HG02588 (cell line): ENCODE data around the gene STARD5.

Source experiments
- ATAC-seq: cut with Tn5 transposase; IDR thresholded peaks from one replicate; pipeline ENCODE4 v1.9.1; 2021; ENCODE audit warnings: mild to moderate bottlenecking, moderate library complexity; ENCODE audit not compliant: unreplicated experiment

STARD5 gene

GRCh38 chr15:81312790-81313543 is 11.0 kb downstream of the STARD5 start:
- no peak for ATAC-seq

GRCh38 chr15:81311752-81312464 is 12.0 kb downstream of the STARD5 start:
- ATAC-seq = no peak

DNA sequence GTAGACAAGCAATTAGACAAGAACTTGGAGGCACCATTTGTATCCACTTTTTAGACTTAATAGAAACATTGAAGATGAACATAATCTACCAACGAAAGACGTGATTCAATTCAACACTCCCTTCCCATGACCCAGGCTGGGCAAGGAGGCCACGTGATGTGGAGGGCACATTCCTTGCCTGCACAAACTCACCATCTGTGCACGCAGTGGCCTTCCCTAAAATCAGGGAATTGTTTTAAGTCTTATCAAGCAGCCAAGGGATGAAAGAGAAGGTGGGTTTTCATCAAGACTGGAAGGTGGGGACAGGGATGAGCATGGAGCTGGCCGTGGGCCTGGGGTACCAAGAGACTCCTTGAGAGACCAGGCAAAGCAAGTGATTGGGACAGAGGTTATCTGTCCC is 13.5 kb downstream of the STARD5 start:
- no peak for ATAC-seq

DNA sequence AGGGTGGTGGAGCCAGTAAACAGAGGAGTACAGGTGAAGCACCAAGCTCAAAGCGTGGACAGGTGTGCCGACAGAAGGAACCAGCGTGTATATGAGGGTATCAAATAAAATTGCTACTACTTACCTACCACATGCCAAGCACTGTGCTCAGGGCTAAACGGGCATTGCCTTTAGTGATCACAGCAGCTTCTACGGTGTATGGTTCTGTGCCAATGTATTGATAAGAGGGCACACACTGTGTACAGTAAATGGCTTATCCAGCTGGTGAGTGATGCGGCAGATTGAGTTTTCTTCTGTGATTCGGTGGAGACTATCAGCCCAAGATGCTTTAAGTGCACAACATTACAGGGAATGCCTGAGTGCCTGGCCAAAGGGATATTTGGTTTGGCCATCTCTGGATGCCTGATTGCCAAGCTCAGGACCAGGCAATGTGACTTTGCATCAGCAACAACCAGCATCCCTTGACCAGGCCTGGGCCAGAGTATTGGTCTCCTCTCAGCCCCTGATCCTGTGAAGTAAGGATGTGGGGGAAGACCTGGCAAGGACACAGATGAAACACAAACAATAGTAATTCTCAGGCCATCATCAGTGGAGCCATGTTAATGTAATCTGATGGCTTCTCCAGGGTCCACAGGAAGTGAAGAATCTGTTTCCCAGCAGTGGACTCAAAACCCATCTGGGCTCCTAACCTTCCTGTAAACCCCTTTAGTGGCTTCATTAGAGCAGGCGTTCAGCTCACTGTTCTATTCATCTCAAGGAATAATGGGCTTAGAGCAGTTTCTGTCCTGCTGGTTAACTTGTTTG is 14.1 kb downstream of the STARD5 start:
- ATAC-seq = no peak

DNA sequence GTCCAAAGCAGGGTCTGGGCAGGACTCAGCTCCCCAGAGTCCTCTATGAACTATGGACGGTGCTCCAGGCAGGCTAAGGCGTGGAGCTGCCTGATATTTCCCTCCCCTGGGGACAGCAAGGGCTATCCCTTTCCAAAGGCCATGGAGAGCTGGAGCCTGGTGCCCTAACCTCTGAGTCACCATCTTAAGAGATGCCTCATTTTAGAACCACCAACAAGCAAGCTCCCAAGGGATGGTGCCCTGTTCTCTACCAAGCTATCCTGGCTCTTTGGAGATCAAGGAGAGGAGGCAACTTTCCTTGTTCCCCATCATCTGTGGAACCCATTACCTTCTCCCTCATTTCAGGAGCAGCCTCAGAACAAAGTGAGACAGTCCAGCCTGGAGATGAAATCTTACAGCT is 15.7 kb downstream of the STARD5 start:
- ATAC-seq = no peak

GRCh38 chr15:81304226-81304625 is 19.7 kb downstream of the STARD5 start:
- no peak for ATAC-seq

- no peak for ATAC-seq
Observed at GRCh38 chr15:81303244-81304225, 20.4 kb downstream of the STARD5 start.

DNA sequence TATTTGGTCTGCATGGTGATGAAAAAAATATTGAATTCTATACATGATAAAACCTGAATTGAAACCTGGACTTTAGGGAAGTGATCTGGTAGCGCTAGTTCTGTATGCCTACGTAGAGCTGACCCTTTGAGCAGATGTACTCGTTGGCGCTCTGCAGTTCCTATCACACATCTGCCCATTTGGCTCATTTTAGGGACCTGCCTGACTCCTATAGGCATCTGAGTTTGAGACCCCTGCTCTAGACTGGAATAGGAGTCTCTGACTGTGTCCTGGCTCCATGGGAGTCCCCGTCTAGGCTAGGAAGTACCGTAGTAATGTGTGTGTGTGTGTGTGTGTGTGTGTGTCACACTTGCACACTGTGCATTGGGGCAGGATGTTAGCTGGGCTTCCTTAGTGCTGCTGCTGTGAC is 21.2 kb downstream of the STARD5 start:
- ATAC-seq = no peak

- peak; percentile 80 for ATAC-seq
Observed at GRCh38 chr15:81301815-81302399, 22.0 kb downstream of the STARD5 start.

GRCh38 chr15:81301385-81301784 is 22.6 kb downstream of the STARD5 start:
- no peak for ATAC-seq

GRCh38 chr15:81299630-81300273 is 24.2 kb downstream of the STARD5 start:
- ATAC-seq = no peak

- ATAC-seq = no peak
Observed at GRCh38 chr15:81299156-81299555, 24.8 kb downstream of the STARD5 start.

GRCh38 chr15:81298611-81299010 is 25.3 kb downstream of the STARD5 start:
- no peak for ATAC-seq

DNA sequence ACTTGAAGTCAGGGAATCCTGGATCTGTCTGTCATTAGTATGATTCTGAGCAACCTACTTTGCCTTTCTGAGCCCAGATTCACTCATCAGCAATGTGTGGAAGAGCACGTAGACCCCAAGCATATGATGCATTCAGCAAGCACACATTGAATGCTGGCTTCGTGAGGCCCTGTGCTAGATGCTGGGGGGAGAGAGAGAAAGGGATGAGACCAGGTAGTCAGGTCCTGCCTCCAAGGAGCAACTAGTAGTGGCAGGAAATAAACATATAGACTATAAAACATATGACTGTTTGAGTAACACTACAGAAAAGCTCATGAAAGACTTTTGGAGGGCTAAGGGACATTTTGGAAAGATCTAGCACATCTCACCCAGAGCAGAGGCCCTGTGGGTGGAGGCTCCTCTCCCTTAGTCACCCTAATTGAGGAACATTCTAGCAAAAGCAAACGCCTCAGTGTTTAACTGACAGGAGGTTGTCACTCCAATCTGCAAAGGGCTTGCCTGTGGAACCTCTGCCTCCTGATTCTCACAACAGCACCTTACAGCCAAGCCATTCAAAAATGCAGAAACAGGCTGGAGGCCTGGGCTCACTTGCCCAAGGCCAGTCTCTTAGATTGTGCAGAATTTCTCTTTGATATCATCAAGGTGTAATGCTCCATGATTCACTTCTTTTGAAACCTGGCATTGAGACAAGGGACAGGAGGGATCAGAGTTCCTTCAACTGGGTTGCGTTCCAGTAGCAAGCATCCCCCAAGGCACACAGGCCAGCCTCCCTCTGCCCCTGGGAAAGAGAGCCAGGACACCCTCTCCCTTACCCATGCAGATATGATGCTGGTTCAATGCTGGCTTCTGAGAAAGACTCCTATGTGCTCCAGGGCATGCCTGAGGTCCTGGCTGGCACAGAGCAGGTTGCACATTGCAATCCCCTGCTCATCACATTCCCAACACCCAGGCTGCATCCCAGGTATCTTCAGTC is 26.1 kb downstream of the STARD5 start:
- no peak for ATAC-seq

DNA sequence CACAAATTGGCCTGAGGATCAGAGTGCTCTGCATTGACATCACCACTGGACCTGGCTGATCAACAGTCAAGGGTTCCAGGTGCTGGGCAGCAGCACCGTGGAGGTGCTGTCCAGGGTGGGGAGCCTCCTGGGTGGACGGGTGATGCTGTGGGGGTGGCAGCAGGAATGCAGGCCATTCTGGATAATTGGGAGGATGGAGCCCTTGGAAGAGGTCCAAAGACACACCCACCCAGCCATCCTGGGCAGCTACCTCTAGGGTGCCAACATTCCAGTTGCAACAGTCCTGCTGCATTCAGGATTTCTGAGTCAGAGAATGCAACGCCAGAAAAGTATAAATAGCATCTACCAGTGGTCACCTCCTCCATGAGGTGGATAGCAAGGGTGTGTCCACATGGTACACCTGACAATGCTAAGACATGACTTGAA is 26.8 kb downstream of the STARD5 start:
- no peak for ATAC-seq

DNA sequence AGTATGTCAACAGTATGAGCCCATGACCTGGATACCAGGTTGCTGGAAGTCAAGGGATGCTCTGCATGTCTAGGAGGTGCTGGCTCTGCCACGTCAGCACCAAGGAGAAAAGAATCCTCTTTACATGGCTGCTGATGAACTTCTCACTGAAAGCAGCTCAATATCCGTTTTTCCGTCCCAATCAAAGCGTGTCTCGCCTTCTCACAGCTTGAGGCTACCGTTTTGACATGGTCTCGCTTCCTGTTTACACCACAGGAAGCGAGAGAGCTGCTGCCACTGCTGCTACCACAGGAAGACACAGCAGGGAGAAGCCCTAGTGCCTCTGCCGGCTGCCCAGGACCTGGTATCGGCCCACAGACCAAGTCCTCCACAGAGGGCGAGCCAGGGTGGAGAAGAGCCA is 27.3 kb downstream of the STARD5 start:
- ATAC-seq = peak; percentile 46

- ATAC-seq = no peak
Observed at GRCh38 chr15:81296186-81296585, 27.8 kb downstream of the STARD5 start.

DNA sequence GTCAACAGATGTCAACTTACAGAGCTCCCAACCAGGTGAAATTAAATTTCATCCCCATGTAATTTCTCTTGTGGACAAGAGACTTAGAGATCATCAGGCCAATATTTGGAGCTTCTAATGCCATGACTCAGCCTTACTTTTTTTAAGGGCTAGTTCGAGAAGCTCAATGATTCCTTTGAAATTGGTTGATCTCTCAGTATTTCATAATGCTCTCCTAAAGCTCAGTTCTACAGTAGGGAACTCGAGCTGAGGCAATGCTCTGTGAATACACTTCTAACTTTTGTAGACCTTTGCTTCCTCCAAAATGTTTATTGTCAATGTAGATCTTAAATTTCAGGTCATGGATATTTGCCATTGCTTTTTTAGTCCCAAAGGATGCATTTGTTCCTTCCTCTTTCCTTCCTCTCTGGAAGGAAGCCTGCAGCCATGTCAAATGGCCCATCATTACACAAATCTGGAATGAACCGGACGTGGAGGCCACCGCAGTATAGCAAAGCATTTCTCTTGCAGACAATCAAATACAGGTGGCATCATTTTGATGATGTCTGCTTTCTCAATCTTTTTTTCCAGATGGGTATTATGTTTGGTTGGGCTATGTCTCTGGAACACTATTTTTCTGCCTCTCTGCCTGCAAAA is 28.3 kb downstream of the STARD5 start:
- ATAC-seq = no peak
